Measurements from ENCODE around the gene CTNNA1.
"Not testable (repeated sequence)": the region's sequence is repeated elsewhere in the genome, so short reads cannot be mapped to it uniquely, and the experiment has no call there.

The CTNNA1 gene

DNA sequence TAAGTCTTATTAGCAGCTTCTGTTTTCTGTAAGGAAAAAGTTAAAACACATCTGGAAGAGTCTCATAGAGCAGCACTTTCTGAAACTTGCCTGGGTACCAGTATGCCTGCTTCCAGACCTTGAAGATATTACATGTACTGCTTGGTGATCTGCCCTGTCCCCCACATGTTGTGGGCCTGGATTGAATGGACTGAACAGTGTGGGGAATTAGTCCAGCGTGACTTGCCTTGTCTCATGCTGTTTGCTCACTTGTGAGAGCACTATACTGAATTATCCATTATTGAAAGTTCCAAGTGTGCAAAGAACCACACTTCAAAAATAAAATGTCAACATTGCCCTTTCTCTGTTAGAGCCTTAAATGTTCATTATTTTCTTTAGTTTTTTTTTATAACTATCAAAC is 8.9 kb downstream of the CTNNA1 start:
- no peak overlapping the region for H3K9ac ChIP-seq (ENCODE audit: insufficient read length, low read depth)
- TF ChIP-seq ZNF274 (IDR thresholded peaks at IDR 0.05; ENCODE audit: low read depth, low read length): no peak
- no peak for TF ChIP-seq SUZ12 (IDR thresholded peaks at IDR 0.05; ENCODE audit: extremely low read depth, insufficient read depth, insufficient read length)
- no peak for TF ChIP-seq YY1 (IDR thresholded peaks at IDR 0.05; ENCODE audit: insufficient read depth, insufficient read length)

DNA sequence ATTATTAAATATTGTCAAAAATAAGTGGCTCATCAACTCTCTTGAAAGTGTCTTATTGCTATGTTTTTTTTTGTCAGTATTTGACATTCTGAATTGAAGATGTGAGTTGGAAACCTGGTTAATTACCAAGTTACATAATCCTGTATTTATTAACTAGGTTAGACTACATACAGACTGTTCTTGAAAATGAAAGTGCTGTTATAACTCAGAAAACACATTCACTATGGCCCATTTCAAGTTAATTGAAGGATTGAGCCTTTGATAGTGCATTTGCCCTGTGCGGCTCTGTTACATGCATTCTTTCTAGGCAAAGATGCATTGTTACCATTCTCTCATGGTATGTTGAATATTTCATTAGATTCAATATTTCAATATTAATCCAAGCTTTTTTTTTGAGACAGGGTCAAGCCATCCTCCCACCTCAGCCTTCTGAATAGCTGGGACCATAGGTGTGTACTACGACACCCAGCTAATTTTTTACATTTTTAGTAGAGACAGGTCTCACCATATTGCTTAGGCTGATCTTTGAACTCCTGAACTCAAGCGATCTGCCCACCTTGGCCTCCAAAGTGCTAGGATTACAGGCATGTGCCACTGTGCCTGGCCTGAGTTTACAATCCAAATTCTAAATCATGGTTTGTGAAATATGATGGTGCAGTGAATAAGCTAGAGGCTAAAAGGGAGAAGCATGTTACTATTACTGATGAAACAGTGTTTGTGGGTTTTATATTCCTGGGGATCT is 10.0 kb downstream of the CTNNA1 start:
- Histone ChIP-seq H3K27me3 (ENCODE audit: insufficient read depth, insufficient read length) (no peaks in the 10 kb centered on the region), H3K9ac (ENCODE audit: insufficient read length, low read depth) (no peak overlapping the region), H3K4me1 (ENCODE audit: insufficient read depth, insufficient read length) (no peaks in the 10 kb centered on the region), H3K9me3 (ENCODE audit: insufficient read depth, low read length) (no peaks in the 10 kb centered on the region), H3K4me3 (ENCODE audit: insufficient read length, low read depth) (no peak overlapping the region), H3K36me3 (ENCODE audit: insufficient read depth, insufficient read length, low read length) (peaks cover 29% of the 10 kb centered on the region)
- no peak for TF ChIP-seq SUZ12 (IDR thresholded peaks at IDR 0.05; ENCODE audit: extremely low read depth, insufficient read depth, insufficient read length)
- no peak for TF ChIP-seq ZNF274 (IDR thresholded peaks at IDR 0.05; ENCODE audit: low read depth, low read length)
- TF ChIP-seq YY1 (IDR thresholded peaks at IDR 0.05; ENCODE audit: insufficient read depth, insufficient read length): no peak
- no peak for DNase-seq (ENCODE audit: low read depth, low spot score)

More for the DNA sequence above, 8.9 kb downstream of the CTNNA1 start:
- peaks cover 36% of the 10 kb centered on the region for H3K36me3 ChIP-seq (ENCODE audit: insufficient read depth, insufficient read length, low read length)
- H3K4me3 ChIP-seq (ENCODE audit: insufficient read length, low read depth): no peak overlapping the region
- H3K9me3 ChIP-seq (ENCODE audit: insufficient read depth, low read length): no peaks in the 10 kb centered on the region
- no peaks in the 10 kb centered on the region for H3K27me3 ChIP-seq (ENCODE audit: insufficient read depth, insufficient read length)
- no peak for DNase-seq (ENCODE audit: low read depth, low spot score)
- no peaks in the 10 kb centered on the region for H3K4me1 ChIP-seq (ENCODE audit: insufficient read depth, insufficient read length)

- Histone ChIP-seq H3K9me3 (ENCODE audit: insufficient read depth, low read length) (peaks cover 5% of the 10 kb centered on the region; the same call in 1 of the 2 replicates), H3K9ac (ENCODE audit: insufficient read length, low read depth) (no peak overlapping the region), H3K4me1 (ENCODE audit: insufficient read depth, insufficient read length) (no peaks in the 10 kb centered on the region), H3K36me3 (ENCODE audit: insufficient read depth, insufficient read length, low read length) (peaks cover 6% of the 10 kb centered on the region), H3K4me3 (ENCODE audit: insufficient read length, low read depth) (no peak overlapping the region), H3K27me3 (ENCODE audit: insufficient read depth, insufficient read length) (no peaks in the 10 kb centered on the region)
- TF ChIP-seq SUZ12 (IDR thresholded peaks at IDR 0.05; ENCODE audit: extremely low read depth, insufficient read depth, insufficient read length): no peak
- DNase-seq (ENCODE audit: low read depth, low spot score): no peak
Measured at GRCh38 chr5:138770291-138770690, 17.1 kb downstream of the CTNNA1 start.

DNA sequence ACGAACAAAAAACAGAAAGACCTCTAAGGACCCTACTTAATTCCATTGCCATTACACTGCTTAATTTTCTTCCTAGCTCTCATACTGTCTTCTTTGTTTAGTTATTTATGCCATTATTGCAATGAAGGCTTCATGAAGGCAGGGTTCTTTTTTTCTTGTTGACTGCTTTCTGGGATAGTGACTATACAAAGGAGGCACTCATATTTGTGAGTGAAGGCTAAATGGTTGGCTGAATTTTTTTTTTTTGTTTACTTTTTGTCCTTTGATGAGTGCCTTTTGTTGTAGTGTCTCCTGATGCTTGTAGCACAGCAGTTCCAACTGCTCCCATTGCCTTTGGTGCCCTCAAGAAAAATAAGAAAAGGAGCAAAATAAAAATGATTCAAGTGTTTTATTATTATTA is 17.8 kb downstream of the CTNNA1 start:
- Histone ChIP-seq H3K4me3 (ENCODE audit: insufficient read length, low read depth) (no peak overlapping the region), H3K27me3 (ENCODE audit: insufficient read depth, insufficient read length) (no peaks in the 10 kb centered on the region), H3K4me1 (ENCODE audit: insufficient read depth, insufficient read length) (no peaks in the 10 kb centered on the region), H3K36me3 (ENCODE audit: insufficient read depth, insufficient read length, low read length) (peaks cover 7% of the 10 kb centered on the region), H3K9me3 (ENCODE audit: insufficient read depth, low read length) (peaks cover 7% of the 10 kb centered on the region; the same call in 1 of the 2 replicates), H3K9ac (ENCODE audit: insufficient read length, low read depth) (no peak overlapping the region)
- DNase-seq (ENCODE audit: low read depth, low spot score): no peak
- TF ChIP-seq YY1 (IDR thresholded peaks at IDR 0.05; ENCODE audit: insufficient read depth, insufficient read length) (no peak), SUZ12 (IDR thresholded peaks at IDR 0.05; ENCODE audit: extremely low read depth, insufficient read depth, insufficient read length) (no peak), ZNF274 (IDR thresholded peaks at IDR 0.05; ENCODE audit: low read depth, low read length) (no peak)

GRCh38 chr5:138772986-138773594 is 19.9 kb downstream of the CTNNA1 start:
- Histone ChIP-seq H3K9me3 (ENCODE audit: insufficient read depth, low read length) (peaks cover 9% of the 10 kb centered on the region; the same call in 1 of the 2 replicates), H3K4me1 (ENCODE audit: insufficient read depth, insufficient read length) (no peaks in the 10 kb centered on the region), H3K4me3 (ENCODE audit: insufficient read length, low read depth) (no peak overlapping the region), H3K9ac (ENCODE audit: insufficient read length, low read depth) (no peak overlapping the region), H3K27me3 (ENCODE audit: insufficient read depth, insufficient read length) (no peaks in the 10 kb centered on the region), H3K36me3 (ENCODE audit: insufficient read depth, insufficient read length, low read length) (peaks cover 8% of the 10 kb centered on the region)
- no peak for DNase-seq (ENCODE audit: low read depth, low spot score)
- no peak for TF ChIP-seq ZNF274 (IDR thresholded peaks at IDR 0.05; ENCODE audit: low read depth, low read length)
- TF ChIP-seq YY1 (IDR thresholded peaks at IDR 0.05; ENCODE audit: insufficient read depth, insufficient read length): no peak
- TF ChIP-seq SUZ12 (IDR thresholded peaks at IDR 0.05; ENCODE audit: extremely low read depth, insufficient read depth, insufficient read length): no peak

GRCh38 chr5:138773624-138774023 is 20.4 kb downstream of the CTNNA1 start:
- H3K27me3 ChIP-seq (ENCODE audit: insufficient read depth, insufficient read length); H3K4me3 ChIP-seq (ENCODE audit: insufficient read length, low read depth); DNase-seq (ENCODE audit: low read depth, low spot score); H3K4me1 ChIP-seq (ENCODE audit: insufficient read depth, insufficient read length); H3K9ac ChIP-seq (ENCODE audit: insufficient read length, low read depth): not testable (repeated sequence)
- Histone ChIP-seq H3K36me3 (ENCODE audit: insufficient read depth, insufficient read length, low read length) (peaks cover 14% of the 10 kb centered on the region), H3K9me3 (ENCODE audit: insufficient read depth, low read length) (peaks cover 14% of the 10 kb centered on the region; the same call in 1 of the 2 replicates)

DNA sequence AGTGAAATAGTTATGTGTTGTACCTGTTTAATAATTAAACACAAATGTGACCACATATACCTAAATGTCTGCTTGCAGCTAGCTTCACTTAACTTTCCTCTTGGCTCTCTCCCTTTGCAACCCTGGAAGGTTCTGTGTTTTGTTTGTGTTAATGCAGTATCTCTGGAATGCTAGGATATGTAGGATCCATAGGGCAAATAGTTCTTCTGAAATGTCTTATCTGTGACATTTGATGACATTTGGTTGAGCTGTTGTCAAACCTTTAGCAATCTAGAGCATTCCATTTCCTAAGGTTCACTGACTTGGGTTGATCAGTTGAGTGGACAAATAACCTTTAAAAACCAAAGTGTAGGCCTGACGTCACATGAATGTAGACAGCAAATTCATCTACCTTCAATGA is 21.8 kb downstream of the CTNNA1 start:
- Histone ChIP-seq H3K27me3 (ENCODE audit: insufficient read depth, insufficient read length) (no peaks in the 10 kb centered on the region), H3K9me3 (ENCODE audit: insufficient read depth, low read length) (peaks cover 14% of the 10 kb centered on the region; the same call in 1 of the 2 replicates), H3K4me3 (ENCODE audit: insufficient read length, low read depth) (no peak overlapping the region), H3K36me3 (ENCODE audit: insufficient read depth, insufficient read length, low read length) (peaks cover 15% of the 10 kb centered on the region), H3K9ac (ENCODE audit: insufficient read length, low read depth) (no peak overlapping the region), H3K4me1 (ENCODE audit: insufficient read depth, insufficient read length) (no peaks in the 10 kb centered on the region)
- DNase-seq (ENCODE audit: low read depth, low spot score): no peak
- TF ChIP-seq ZNF274 (IDR thresholded peaks at IDR 0.05; ENCODE audit: low read depth, low read length) (no peak), SUZ12 (IDR thresholded peaks at IDR 0.05; ENCODE audit: extremely low read depth, insufficient read depth, insufficient read length) (no peak), YY1 (IDR thresholded peaks at IDR 0.05; ENCODE audit: insufficient read depth, insufficient read length) (no peak)
